Epidermal melanocyte (primary cell): ENCODE results near the gene TRIP13.

Experiments
- DNase-seq: peaks from one replicate; pipeline ENCODE4 v3.0.0; 2011; ENCODE audit warnings: low spot score; ENCODE audit not compliant: insufficient read length

Gene TRIP13

DNA sequence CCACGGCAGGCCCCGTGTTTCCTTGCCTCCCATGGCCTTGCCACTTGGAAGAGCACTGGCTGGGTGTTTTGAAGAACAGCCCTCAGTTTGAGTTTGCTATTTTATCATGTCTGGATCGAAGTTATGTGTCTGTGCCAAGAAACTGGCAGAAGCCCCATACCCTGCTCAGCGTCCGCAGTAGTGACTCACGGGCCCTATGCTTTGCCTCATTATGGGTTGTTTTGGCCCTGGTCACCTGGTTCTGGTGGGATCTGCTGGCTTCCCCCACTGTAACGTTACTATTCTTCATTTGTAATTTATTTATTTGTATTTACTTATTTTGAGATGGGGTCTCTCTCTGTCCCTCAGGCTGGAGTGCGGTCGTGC is 73.6 kb downstream of the TRIP13 start:
- DNase-seq, result no peak

GRCh38 chr5:966941-967340 is 74.3 kb downstream of the TRIP13 start:
- DNase-seq, result no peak
